Measurements from ENCODE around the gene GRM7.

GRM7 gene

GRCh38 chr3:7695049-7695448 lies 834.1 kb downstream of the GRM7 start:
- H3K4me2 ChIP-seq (ENCODE audit: low read length), result no peak overlapping the region
- H3K4me1 ChIP-seq (ENCODE audit: control insufficient read depth, insufficient read depth, low read length), result no peaks in the 10 kb centered on the region
- H3K27me3 ChIP-seq (ENCODE audit: control insufficient read depth, insufficient read depth, low read length), result no peaks in the 10 kb centered on the region
- no peaks in the 10 kb centered on the region for H3K9me3 ChIP-seq (replicated peaks; ENCODE audit: low read length)
- no peaks in the 10 kb centered on the region for H3K36me3 ChIP-seq (ENCODE audit: insufficient read depth, low read length)
- no peak overlapping the region for H3K9ac ChIP-seq (ENCODE audit: low read depth, low read length)
- no peak overlapping the region for H3K4me3 ChIP-seq (ENCODE audit: low read length)

- Histone ChIP-seq H3K9ac (ENCODE audit: low read depth, low read length) (no peak overlapping the region), H3K27me3 (ENCODE audit: control insufficient read depth, insufficient read depth, low read length) (no peaks in the 10 kb centered on the region), H3K36me3 (ENCODE audit: insufficient read depth, low read length) (no peaks in the 10 kb centered on the region), H3K4me1 (ENCODE audit: control insufficient read depth, insufficient read depth, low read length) (no peaks in the 10 kb centered on the region), H3K9me3 (replicated peaks; ENCODE audit: low read length) (no peaks in the 10 kb centered on the region), H3K4me2 (ENCODE audit: low read length) (no peak overlapping the region), H3K4me3 (ENCODE audit: low read length) (no peak overlapping the region)
Observed at GRCh38 chr3:7696320-7696719, 835.4 kb downstream of the GRM7 start.

- no peaks in the 10 kb centered on the region for H3K36me3 ChIP-seq (ENCODE audit: insufficient read depth, low read length)
- no peaks in the 10 kb centered on the region for H3K27me3 ChIP-seq (ENCODE audit: control insufficient read depth, insufficient read depth, low read length)
- H3K4me1 ChIP-seq (ENCODE audit: control insufficient read depth, insufficient read depth, low read length), result no peaks in the 10 kb centered on the region
- no peak overlapping the region for H3K4me3 ChIP-seq (ENCODE audit: low read length)
- no peaks in the 10 kb centered on the region for H3K9me3 ChIP-seq (replicated peaks; ENCODE audit: low read length)
- no peak overlapping the region for H3K9ac ChIP-seq (ENCODE audit: low read depth, low read length)
- no peak overlapping the region for H3K4me2 ChIP-seq (ENCODE audit: low read length)
Observed at GRCh38 chr3:7697548-7697947, 836.6 kb downstream of the GRM7 start.

- Histone ChIP-seq H3K9me3 (replicated peaks; ENCODE audit: low read length) (no peaks in the 10 kb centered on the region), H3K9ac (ENCODE audit: low read depth, low read length) (no peak overlapping the region), H3K27me3 (ENCODE audit: control insufficient read depth, insufficient read depth, low read length) (no peaks in the 10 kb centered on the region), H3K4me1 (ENCODE audit: control insufficient read depth, insufficient read depth, low read length) (no peaks in the 10 kb centered on the region), H3K36me3 (ENCODE audit: insufficient read depth, low read length) (no peaks in the 10 kb centered on the region), H3K4me3 (ENCODE audit: low read length) (no peak overlapping the region), H3K4me2 (ENCODE audit: low read length) (no peak overlapping the region)
Observed at GRCh38 chr3:7700539-7700938, 839.6 kb downstream of the GRM7 start.

- H3K4me2 ChIP-seq (ENCODE audit: low read length), result no peak overlapping the region
Observed at GRCh38 chr3:7700977-7701376, 840.1 kb downstream of the GRM7 start.

GRCh38 chr3:7707187-7707586 lies 846.3 kb downstream of the GRM7 start:
- Histone ChIP-seq H3K4me2 (ENCODE audit: low read length) (no peak overlapping the region), H3K4me1 (ENCODE audit: control insufficient read depth, insufficient read depth, low read length) (no peaks in the 10 kb centered on the region), H3K36me3 (ENCODE audit: insufficient read depth, low read length) (no peaks in the 10 kb centered on the region), H3K9ac (ENCODE audit: low read depth, low read length) (no peak overlapping the region), H3K27me3 (ENCODE audit: control insufficient read depth, insufficient read depth, low read length) (no peaks in the 10 kb centered on the region), H3K4me3 (ENCODE audit: low read length) (no peak overlapping the region), H3K9me3 (replicated peaks; ENCODE audit: low read length) (peaks cover 4% of the 10 kb centered on the region)

More at GRCh38 chr3:7700977-7701376, 840.1 kb downstream of the GRM7 start:
- Histone ChIP-seq H3K4me3 (ENCODE audit: low read length) (no peak overlapping the region), H3K9me3 (replicated peaks; ENCODE audit: low read length) (no peaks in the 10 kb centered on the region), H3K4me1 (ENCODE audit: control insufficient read depth, insufficient read depth, low read length) (no peaks in the 10 kb centered on the region), H3K27me3 (ENCODE audit: control insufficient read depth, insufficient read depth, low read length) (no peaks in the 10 kb centered on the region), H3K36me3 (ENCODE audit: insufficient read depth, low read length) (no peaks in the 10 kb centered on the region), H3K9ac (ENCODE audit: low read depth, low read length) (no peak overlapping the region)

- no peak overlapping the region for H3K9ac ChIP-seq (ENCODE audit: low read depth, low read length)
- H3K4me3 ChIP-seq (ENCODE audit: low read length), result no peak overlapping the region
- H3K36me3 ChIP-seq (ENCODE audit: insufficient read depth, low read length), result no peaks in the 10 kb centered on the region
- H3K4me1 ChIP-seq (ENCODE audit: control insufficient read depth, insufficient read depth, low read length), result no peaks in the 10 kb centered on the region
- no peaks in the 10 kb centered on the region for H3K27me3 ChIP-seq (ENCODE audit: control insufficient read depth, insufficient read depth, low read length)
- no peak overlapping the region for H3K4me2 ChIP-seq (ENCODE audit: low read length)
- H3K9me3 ChIP-seq (replicated peaks; ENCODE audit: low read length), result peaks cover 4% of the 10 kb centered on the region
Observed at GRCh38 chr3:7709376-7710082, 848.6 kb downstream of the GRM7 start.

- H3K4me1 ChIP-seq (ENCODE audit: control insufficient read depth, insufficient read depth, low read length), result no peaks in the 10 kb centered on the region
- no peaks in the 10 kb centered on the region for H3K36me3 ChIP-seq (ENCODE audit: insufficient read depth, low read length)
- no peak overlapping the region for H3K4me2 ChIP-seq (ENCODE audit: low read length)
- H3K4me3 ChIP-seq (ENCODE audit: low read length), result no peak overlapping the region
- peaks cover 4% of the 10 kb centered on the region for H3K9me3 ChIP-seq (replicated peaks; ENCODE audit: low read length)
- H3K9ac ChIP-seq (ENCODE audit: low read depth, low read length), result no peak overlapping the region
- H3K27me3 ChIP-seq (ENCODE audit: control insufficient read depth, insufficient read depth, low read length), result no peaks in the 10 kb centered on the region
Observed at GRCh38 chr3:7710284-7710683, 849.4 kb downstream of the GRM7 start.

- no peaks in the 10 kb centered on the region for H3K36me3 ChIP-seq (ENCODE audit: insufficient read depth, low read length)
- H3K27me3 ChIP-seq (ENCODE audit: control insufficient read depth, insufficient read depth, low read length), result no peaks in the 10 kb centered on the region
- no peak overlapping the region for H3K4me2 ChIP-seq (ENCODE audit: low read length)
- H3K4me3 ChIP-seq (ENCODE audit: low read length), result no peak overlapping the region
- H3K9ac ChIP-seq (ENCODE audit: low read depth, low read length), result no peak overlapping the region
- H3K4me1 ChIP-seq (ENCODE audit: control insufficient read depth, insufficient read depth, low read length), result no peaks in the 10 kb centered on the region
- peaks cover 6% of the 10 kb centered on the region for H3K9me3 ChIP-seq (replicated peaks; ENCODE audit: low read length)
Observed at GRCh38 chr3:7713724-7714123, 852.8 kb downstream of the GRM7 start.

- Histone ChIP-seq H3K27me3 (ENCODE audit: control insufficient read depth, insufficient read depth, low read length) (no peaks in the 10 kb centered on the region), H3K4me1 (ENCODE audit: control insufficient read depth, insufficient read depth, low read length) (no peaks in the 10 kb centered on the region), H3K9me3 (replicated peaks; ENCODE audit: low read length) (peaks cover 6% of the 10 kb centered on the region)
Observed at GRCh38 chr3:7720649-7721297, 859.9 kb downstream of the GRM7 start.

GRCh38 chr3:7721869-7722268 lies 861.0 kb downstream of the GRM7 start:
- Histone ChIP-seq H3K27me3 (ENCODE audit: control insufficient read depth, insufficient read depth, low read length) (no peaks in the 10 kb centered on the region), H3K9me3 (replicated peaks; ENCODE audit: low read length) (peaks cover 6% of the 10 kb centered on the region), H3K4me2 (ENCODE audit: low read length) (no peak overlapping the region), H3K4me1 (ENCODE audit: control insufficient read depth, insufficient read depth, low read length) (no peaks in the 10 kb centered on the region), H3K36me3 (ENCODE audit: insufficient read depth, low read length) (no peaks in the 10 kb centered on the region), H3K9ac (ENCODE audit: low read depth, low read length) (no peak overlapping the region), H3K4me3 (ENCODE audit: low read length) (no peak overlapping the region)

More at GRCh38 chr3:7720649-7721297, 859.9 kb downstream of the GRM7 start:
- Histone ChIP-seq H3K4me3 (ENCODE audit: low read length) (no peak overlapping the region), H3K4me2 (ENCODE audit: low read length) (no peak overlapping the region), H3K36me3 (ENCODE audit: insufficient read depth, low read length) (no peaks in the 10 kb centered on the region), H3K9ac (ENCODE audit: low read depth, low read length) (no peak overlapping the region)
